GM19193 (cell line): ENCODE measurements around the gene SDF2.

Source experiments
- POLR2A ChIP-seq: IDR thresholded peaks from 4 replicates; pipeline ENCODE4 v1.6.1; 2011; ENCODE audit not compliant: insufficient read depth, insufficient read length; ENCODE audit errors: extremely low read depth

SDF2 gene

DNA sequence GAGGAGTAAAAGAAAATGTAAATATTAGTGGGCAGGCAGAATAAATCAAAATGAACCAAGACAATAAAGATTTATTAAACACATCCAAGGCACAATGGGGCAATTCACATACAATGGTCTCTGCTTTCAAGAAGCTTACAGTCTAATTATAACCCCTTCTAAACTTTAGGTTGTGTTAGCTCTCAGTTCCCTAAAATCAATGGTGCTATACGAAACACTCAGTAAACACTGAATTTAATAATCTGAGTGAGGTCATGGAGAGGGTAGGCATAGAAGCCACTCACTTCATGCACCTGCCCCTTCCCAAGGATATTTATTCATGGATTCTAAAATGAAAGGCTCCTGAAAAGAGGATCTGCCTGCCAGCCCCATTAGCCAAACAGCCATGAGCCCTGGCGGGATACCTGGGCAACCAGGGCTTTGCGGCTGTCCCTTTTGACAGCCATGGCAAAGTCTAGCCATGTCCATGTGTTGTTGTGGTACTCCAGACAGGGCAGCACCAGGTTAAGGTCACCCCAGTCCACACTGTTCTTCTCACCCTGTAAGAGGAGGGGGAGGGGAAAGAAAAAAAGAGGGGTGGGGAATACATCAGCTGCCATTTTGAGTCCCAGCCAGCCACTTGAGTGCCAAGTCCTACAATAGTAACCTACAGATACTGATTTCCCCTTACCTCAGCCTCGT, 46.3 kb downstream of the SDF2 start:
- no peak for TF ChIP-seq POLR2A

DNA sequence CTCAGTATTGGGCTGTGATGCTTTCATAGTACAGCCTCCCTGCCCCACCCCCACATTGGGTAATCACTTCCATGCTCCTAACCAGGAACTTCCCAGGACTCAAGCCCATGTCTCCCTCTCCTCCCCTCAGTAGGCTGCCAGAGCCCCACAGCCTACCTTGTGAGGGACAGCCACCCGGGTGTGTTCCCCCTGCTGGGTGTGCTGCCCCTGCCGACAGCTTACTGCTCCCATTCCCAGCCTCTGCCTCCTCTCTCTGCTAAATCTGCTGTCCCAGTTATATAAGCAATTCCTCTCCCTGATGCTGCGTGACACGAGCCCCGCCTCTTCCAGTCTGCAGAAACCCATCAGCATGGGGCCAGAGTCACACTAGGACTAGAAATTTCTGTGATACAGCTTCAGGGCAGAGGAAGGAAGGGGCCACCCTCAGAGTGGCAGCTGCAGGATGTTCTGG, 47.8 kb downstream of the SDF2 start, which contains the start of gene RSKR:
RSKR (minus strand) TSS at position 255 of the 451 bp plus-strand sequence; CDS start at position 231, 24 bp downstream.
- TF ChIP-seq POLR2A, result no peak

DNA sequence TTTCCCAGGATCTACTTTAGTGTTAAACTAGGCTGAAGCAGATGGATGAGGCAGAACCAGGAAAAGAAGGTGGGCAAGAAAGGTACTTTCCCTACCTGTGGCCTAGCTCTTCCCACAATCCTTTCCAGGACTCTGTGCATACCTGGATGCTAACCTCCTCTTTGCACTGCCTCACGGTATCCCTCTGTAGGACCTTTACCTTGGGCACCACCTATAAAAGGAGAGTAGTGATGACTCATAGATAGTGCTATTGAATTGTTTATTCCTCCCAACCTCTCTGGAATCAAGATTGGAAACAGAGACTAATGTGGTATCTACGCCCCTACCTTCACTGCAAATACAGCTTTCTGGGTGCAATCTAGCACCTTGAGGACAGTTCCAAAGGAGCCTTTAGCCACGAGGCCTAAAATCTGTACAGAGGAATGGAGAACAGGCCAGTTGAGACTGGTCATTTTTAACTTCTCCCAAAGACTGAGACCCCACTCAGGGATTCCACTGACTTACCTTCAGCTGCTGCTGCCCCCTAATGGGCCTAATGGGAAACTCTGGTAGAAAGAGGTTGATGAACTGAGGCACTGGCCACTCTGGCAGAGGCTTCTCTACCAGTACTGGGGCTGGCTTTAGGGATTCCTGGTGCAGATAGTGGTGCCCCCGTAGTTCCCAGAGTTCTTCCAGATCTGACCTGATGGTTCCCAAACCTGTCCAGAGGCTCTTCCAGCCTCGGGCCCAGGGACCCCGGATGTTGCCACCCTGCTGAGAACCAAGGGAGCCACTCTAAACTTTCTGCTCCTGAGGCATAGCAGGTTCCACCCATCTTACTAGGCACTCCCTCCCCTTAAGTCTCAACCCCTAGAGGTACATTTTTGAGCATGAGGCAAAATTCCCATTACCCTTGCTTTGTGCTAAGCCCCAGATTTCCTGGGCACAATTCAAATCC, 48.5 kb downstream of the SDF2 start:
- TF ChIP-seq POLR2A, result no peak

DNA sequence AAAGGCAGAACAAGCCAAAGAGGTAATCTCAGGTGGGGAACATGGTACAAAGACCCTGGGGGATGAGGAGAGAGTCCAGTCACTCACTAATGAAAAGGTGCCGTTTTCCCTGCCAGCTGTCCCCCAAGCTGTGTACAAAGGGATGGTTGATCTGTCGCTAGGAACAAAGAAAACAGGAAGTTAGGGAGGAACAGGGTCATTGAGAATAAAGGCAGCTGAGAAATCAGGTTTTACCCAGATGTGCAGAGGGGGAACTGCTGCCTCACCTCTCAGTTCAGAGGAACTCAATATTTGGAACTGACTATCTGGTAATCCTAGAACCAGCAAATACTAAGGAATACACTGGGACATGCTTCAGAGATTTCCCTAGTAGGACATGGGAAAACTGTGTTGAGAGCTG, 49.2 kb downstream of the SDF2 start:
- TF ChIP-seq POLR2A, result no peak

DNA sequence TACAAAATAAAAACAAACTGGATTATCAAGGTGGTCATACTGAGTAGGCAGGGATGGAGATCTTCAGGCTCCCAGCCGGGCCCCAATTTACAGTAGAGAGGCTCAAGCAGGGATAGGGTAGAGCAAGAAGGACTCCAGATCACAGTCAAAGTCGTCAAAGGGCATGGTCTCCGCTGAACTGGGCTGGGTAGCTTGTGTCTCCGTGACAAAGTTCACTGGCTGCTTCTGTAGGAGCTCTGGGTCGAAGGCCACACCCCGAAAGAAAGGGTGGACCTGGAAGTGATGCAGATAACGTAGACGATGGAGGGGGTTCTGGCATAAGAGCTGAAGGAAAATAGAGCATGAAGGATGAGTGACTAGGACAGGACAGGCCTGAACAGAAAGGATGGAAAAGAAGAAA, 51.3 kb downstream of the SDF2 start:
- TF ChIP-seq POLR2A, result no peak

GRCh38 chr17:28599311-28600184, 62.2 kb downstream of the SDF2 start:
- no peak for TF ChIP-seq POLR2A

DNA sequence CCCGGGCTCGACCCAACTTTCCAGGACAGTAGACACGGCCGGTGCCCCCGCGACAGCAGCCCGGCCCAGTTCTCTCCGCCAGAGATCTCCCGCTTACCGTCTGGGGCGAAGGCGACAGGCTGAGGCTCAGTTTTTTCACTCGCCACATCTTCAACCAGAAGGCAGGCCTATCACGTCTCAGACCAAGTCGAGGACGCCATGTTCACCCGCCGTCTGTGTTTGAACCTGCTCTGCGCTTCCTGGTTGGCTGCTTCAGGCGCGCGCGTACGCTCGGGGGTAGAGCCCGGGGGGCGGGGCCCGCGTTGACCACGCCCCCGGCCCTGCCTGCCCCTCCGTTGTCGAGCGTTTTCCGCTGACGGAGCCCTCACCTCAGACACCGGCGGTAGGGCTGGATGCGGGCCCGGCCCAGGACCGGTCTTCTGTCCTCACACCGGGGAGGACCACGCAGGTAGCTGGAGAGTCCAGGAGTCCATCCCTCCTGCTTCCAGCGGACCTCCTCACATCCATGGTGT, 62.9 kb downstream of the SDF2 start, which contains the start of gene SPAG5:
SPAG5 (minus strand) TSS at position 227 of the 512 bp plus-strand sequence; CDS start at position 148, 79 bp downstream.
- peak; percentile 88 for TF ChIP-seq POLR2A

GRCh38 chr17:28598389-28598788, 63.3 kb downstream of the SDF2 start:
- TF ChIP-seq POLR2A, result no peak
